HPDE6-E6E7 (cell line): ENCODE results near the gene CIB4.
"Not testable (repeated sequence)": the region's sequence is repeated elsewhere in the genome, so short reads cannot be mapped to it uniquely, and the experiment has no call there.

Experiments
- DNase-seq: peaks from one replicate; pipeline ENCODE4 v3.0.0; 2011; ENCODE audit warnings: missing footprints; ENCODE audit errors: extremely low spot score

The CIB4 gene

DNA sequence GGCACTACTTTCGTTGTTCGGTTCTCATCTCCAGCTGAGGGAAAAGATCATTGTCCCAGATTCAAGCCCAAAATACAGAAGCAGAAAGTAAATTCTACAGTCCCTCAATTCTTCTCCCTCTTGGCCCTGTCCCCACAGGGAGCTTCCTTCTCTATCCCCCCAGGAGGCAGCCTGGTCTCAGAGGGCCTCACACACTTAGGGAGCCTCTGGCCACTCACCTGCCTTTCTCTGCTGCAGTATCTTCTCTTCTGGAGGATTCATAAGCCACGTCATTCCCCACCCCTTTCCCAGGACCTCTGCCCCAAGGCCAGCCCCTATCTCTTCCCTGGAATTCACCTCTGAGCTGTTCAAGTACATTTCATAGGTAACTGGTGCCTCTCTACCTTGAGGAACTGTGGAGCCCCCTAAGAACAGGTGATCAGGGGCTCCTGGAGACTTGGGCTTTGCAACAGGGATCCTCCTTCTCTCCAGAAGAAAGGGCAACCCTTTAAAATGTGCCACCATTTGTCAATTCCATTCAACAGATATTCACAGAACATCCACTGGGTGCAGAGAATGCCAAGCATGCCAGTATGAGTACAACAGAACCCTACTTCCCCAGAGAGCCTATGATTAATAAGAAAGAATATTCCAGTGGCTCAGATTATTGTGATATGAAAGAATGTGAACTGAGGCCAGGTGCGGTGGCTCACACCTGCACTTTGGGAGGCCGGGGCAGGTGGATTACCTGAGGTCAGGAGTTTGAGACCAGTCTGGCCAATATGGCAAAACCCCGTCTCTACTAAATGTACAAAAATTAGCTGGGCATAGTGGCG is 72.9 kb downstream of the CIB4 start:
- DNase-seq = no peak

GRCh38 chr2:26567534-26567933 is 73.6 kb downstream of the CIB4 start:
- DNase-seq = no peak

GRCh38 chr2:26566731-26567130 is 74.4 kb downstream of the CIB4 start:
- DNase-seq = not testable (repeated sequence)

DNA sequence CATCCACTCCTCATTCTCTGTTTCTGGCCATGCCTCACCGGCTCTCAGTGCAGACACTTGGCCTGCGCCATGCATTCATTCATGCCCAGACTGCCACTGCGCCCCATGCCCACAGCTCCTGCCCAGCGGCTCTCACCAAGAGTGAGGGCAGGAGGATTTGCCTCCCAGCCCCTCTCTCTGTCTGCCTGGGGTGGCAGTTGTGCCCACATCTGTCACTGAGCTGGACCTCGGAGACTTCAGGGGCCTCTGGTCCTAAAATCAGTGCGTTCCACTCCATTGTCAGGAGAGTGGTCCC is 75.1 kb downstream of the CIB4 start:
- no peak for DNase-seq

DNA sequence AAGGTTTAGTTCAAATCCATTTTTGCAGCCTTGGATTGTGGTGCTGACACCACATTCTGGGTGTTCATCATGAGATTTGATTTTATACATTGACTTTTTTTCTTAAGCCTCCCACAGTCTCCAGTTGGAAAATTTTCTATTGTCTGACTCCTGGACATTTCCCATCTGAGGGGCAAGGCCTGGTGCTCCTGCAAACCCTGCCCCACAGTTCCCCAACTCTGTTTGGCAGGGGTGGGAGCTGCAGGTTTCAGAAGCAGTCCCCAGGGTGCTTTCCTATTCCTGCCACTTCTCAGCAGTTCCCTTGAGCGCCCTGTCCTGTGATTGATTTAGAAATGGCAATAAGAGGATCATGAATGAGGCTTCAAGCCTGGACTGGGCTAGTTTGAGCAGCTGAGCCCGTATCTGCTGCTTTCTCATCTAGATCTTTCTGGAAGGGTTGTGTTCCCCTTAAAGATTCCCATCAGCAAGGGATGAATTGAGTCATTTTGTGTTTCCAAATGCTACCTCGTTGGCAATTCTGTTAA is 77.0 kb downstream of the CIB4 start:
- no peak for DNase-seq

GRCh38 chr2:26563686-26564085 is 77.5 kb downstream of the CIB4 start:
- no peak for DNase-seq

DNA sequence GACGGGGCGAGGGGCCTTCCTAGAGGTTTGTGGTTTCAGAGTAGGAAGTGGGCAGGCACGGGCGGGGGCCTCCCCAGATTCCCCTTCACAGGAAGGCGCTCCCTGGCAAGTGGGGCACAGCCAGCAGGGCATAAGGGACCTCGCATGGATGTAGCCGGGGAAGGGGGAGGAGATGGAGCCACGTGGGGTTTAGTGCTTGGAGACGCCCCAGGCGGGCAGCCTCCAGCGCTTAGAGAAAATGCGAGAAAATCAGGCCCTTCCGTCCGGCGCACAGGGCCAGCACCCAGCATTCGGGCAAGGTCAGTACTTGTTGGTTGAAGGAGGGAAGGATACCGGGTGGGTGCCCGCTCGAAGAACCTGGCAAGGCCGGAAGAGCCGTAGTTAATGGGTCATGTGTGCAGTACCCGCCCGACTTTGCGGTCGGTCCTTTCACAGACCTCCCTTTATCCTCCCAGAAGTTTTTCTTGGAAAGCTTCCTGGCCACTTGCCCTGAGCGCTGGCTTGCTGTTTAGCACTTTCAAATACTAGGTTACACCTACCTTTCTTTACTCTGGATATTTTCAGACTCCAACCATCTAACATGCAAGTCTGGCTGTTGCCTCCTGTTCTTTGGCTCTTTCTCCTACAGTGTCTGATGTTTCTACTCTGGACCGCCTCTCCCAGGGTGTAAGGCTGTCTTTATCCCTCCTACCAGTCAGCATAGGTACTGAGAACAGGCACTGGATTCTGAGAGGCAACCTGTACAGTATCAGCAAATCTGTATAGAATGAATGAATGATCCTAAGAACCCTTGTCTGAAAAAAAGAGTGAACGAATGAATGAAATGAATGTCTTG is 78.1 kb downstream of the CIB4 start:
- no peak for DNase-seq

DNA sequence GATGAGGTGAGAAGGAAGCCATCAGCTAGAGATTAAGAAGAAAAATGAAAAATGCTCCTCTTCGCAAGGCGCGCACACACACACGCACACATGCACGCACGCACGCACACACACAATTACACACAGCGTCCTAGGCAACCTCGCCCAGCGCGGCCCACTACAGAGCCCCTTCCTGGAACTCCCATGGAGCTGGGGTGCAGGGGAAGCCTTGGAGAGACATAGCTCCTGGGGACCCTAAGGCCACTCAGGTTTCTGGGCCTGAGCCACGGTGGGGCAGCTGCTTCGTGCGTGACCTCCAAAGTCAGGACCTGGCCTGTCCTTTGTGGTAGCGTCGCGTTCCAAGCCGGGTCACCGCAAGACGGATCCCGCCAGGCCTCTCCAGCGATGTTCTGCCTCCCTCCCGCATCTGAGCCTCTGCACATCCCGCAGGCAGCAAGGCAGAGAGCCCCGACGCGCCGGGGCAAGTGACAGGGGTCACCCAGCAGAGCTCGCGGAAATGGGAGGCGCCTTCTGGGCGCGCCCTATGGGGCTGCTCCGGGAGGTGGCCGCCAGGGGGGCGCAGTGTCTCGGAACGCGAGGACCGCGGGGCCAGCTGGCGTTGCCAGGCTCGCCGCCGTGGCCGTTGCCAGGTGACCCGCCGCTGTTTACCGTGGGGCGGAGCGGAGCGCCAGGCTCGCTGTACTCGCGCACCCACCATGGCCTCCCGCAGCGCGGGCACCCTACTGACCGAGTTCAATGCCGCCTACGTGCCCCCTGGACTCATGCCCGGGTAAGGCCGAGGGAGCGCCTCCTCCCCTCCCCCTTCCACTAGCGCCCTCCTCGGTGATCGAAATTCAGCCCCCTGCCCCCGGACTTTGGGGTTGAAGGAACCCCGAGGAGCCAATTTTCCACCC is 79.0 kb downstream of the CIB4 start:
- peak; percentile 26 for DNase-seq

- no peak for DNase-seq
These were observed 79.8 kb downstream of the CIB4 start for GRCh38 chr2:26561376-26561775.

DNA sequence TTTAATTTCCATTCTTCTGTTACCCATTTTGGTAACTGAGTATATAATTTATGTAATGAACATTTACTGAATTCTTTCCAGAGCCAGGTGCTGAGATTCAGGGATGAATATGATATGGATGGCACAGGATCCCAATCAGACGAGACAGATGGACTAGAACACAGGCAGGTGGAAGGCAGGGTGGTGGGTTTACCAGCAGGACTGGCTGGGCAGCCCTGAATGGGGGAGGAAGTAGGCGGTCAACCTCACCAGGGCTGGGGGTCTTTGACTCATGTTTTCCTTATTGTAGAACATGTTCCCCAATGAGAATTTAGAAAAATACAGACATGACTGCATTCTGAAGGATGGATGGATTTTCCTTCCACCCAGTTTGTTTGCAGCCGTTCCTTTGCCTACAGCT is 80.3 kb downstream of the CIB4 start:
- DNase-seq = no peak

GRCh38 chr2:26559556-26559955 is 81.6 kb downstream of the CIB4 start:
- no peak for DNase-seq

DNA sequence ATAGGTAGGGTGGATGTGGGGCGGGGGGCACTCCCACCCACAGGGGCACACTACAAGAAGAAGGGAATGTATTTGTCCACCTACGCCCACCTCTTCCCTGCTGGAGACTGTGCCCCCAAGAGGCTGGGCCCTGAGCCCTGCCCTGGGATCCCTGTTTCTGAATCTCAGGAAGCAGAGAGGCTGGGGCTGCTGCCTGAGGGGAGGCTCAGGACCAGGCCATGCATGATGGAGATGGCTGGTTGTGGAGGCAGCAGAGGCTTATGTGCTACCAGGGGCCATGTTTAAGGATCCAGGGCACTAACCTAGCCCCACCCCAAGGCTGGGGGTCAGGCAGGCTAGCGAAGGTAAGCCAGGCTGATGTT is 82.1 kb downstream of the CIB4 start:
- no peak for DNase-seq

GRCh38 chr2:26558271-26559043 is 82.7 kb downstream of the CIB4 start:
- no peak for DNase-seq

DNA sequence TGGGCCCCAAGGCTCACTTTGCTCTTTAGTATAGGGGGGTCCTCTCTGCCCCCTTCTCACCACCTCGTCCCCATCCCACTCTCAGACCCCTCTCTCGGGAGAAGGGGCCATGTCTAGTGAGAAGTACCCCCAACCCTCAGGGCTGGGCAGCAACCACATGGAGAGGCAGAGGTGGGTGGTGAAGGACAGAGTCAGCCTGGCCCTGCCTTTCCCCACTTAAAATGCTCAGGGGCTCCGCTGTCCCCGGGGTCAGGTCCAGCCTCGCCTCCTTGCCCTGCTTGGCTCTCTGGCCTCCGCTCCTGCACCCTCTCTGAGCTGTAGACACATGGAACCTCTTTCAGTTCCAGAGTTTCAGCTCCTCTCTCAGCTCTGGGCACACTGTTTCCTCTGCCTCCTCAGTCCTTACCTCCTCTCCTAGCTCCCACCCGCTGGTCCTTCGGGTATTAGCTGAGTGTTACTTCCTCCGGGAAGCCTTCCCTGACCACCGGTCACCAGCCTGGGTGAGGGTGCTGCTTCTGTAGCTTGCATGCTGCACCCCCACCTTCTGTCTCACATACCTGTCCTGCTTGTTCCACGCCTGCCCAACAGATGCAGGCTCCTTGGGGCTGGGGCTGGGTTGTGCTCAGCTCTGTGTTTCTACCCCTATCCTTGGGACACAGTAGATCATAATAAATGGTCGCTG is 83.8 kb downstream of the CIB4 start:
- no peak for DNase-seq

GRCh38 chr2:26556309-26557243 is 84.6 kb downstream of the CIB4 start:
- DNase-seq = no peak

- DNase-seq = no peak
These were observed 85.7 kb downstream of the CIB4 start for GRCh38 chr2:26555246-26556133.

GRCh38 chr2:26552641-26553374 is 88.4 kb downstream of the CIB4 start:
- DNase-seq = no peak
